ENCODE measurements around the gene KCNK3. TPM values are rescaled to one million over a fixed set of nuclear protein-coding genes. Genes with fewer than 3 reads are reported as not detected.

Gene KCNK3
- total RNA-seq, 4 donors from 2014 or later = 0.76 to 1.6 (median 0.94) TPM

- Histone ChIP-seq H3K27ac (no peak overlapping the region), H3K36me3 (no peaks in the 10 kb centered on the region), H3K4me1 (peaks cover 0 to 17% (median 2%) of the 10 kb centered on the region in 4 donors), H3K9me3 (no peaks in the 10 kb centered on the region), H3K4me3 (no peak overlapping the region), H3K27me3 (no peaks in the 10 kb centered on the region)
- TF ChIP-seq, protein P1, sequence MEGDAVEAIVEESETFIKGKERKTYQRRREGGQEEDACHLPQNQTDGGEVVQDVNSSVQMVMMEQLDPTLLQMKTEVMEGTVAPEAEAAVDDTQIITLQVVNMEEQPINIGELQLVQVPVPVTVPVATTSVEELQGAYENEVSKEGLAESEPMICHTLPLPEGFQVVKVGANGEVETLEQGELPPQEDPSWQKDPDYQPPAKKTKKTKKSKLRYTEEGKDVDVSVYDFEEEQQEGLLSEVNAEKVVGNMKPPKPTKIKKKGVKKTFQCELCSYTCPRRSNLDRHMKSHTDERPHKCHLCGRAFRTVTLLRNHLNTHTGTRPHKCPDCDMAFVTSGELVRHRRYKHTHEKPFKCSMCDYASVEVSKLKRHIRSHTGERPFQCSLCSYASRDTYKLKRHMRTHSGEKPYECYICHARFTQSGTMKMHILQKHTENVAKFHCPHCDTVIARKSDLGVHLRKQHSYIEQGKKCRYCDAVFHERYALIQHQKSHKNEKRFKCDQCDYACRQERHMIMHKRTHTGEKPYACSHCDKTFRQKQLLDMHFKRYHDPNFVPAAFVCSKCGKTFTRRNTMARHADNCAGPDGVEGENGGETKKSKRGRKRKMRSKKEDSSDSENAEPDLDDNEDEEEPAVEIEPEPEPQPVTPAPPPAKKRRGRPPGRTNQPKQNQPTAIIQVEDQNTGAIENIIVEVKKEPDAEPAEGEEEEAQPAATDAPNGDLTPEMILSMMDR (IDR thresholded peaks at IDR 0.05) = no peak
- no peak for TF ChIP-seq POLR2A (IDR thresholded peaks at IDR 0.05)
- no peak for DNase-seq
Measured at GRCh38 chr2:26716340-26716739, 23.8 kb downstream of the KCNK3 start.

GRCh38 chr2:26716769-26717168 is 24.2 kb downstream of the KCNK3 start:
- H3K4me3 ChIP-seq = no peak overlapping the region

DNA sequence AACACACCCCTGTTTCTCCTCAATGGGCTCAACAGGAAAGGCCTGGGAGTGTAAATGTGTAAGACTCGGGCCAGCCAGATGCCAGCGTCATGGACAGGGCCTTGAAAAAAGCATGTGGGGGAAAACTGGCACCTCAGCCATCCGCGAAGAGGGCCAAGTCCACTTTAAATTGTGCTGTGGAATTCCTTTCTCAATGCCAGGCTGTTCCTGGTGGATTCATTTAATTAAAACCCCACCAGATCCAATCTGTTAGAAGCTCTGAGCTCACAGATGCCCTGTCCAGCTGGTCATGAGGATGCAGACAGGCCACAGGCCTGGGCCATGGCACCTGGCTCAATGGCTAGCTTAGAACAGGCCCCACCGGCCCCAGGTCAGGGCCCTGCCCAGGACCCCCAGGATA is 24.8 kb downstream of the KCNK3 start:
- DNase-seq = no peak
- no peaks in the 10 kb centered on the region for H3K9me3 ChIP-seq
- no peaks in the 10 kb centered on the region for H3K36me3 ChIP-seq
- H3K4me3 ChIP-seq = no peak overlapping the region
- H3K27ac ChIP-seq = no peak overlapping the region
- H3K4me1 ChIP-seq = peaks cover 0 to 23% (median 3%) of the 10 kb centered on the region in 4 donors
- TF ChIP-seq, protein P1 (IDR thresholded peaks at IDR 0.05) = no peak
- TF ChIP-seq POLR2A (IDR thresholded peaks at IDR 0.05) = no peak
- H3K27me3 ChIP-seq = no peaks in the 10 kb centered on the region

More at GRCh38 chr2:26716769-26717168, 24.2 kb downstream of the KCNK3 start:
- Histone ChIP-seq H3K4me1 (peaks cover 0 to 21% (median 3%) of the 10 kb centered on the region in 4 donors), H3K27me3 (no peaks in the 10 kb centered on the region), H3K27ac (no peak overlapping the region), H3K36me3 (no peaks in the 10 kb centered on the region), H3K9me3 (no peaks in the 10 kb centered on the region)
- TF ChIP-seq POLR2A (IDR thresholded peaks at IDR 0.05) = no peak
- TF ChIP-seq, protein P1 (IDR thresholded peaks at IDR 0.05) = no peak
- no peak for DNase-seq

DNA sequence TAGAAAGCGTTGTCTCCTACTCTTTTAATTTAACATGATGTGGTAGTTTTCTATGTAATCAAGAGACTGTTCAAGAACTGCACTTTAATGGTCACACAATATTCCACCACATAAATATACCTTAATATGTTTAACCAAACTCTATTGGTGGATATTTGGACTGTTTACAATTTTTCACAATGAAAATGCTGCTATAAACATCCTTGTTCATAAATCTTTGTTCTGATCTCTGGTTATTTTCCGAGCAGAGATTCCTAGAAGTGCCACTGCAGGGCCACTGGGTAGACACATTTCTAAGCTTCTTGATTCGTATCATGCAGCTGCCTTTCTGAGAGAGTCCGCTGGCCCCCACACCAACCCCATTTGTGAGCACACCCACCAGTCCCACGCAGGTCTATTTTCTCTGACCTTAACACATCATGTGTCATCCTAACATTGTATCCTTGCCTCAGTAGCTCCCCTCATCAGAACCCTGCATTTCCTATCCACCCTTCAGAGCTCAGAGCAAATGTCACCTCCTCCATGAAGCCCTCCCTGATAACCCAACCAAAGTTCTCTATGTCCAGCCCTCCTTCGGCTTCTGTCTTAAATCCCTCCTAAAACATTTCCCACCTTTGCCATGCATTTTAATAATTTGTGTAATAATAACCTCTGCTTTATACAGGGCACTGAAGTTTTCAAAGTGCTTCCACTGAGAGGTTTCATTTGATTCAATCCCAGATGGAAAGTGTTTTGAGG is 26.6 kb downstream of the KCNK3 start:
- H3K36me3 ChIP-seq = no peaks in the 10 kb centered on the region
- H3K27ac ChIP-seq = no peak overlapping the region
- H3K9me3 ChIP-seq = no peaks in the 10 kb centered on the region
- H3K4me1 ChIP-seq = peaks cover 0 to 28% (median 3%) of the 10 kb centered on the region in 4 donors
- H3K27me3 ChIP-seq = no peaks in the 10 kb centered on the region
- DNase-seq = no peak
- H3K4me3 ChIP-seq = no peak overlapping the region
- TF ChIP-seq, protein P1 (IDR thresholded peaks at IDR 0.05) = no peak
- no peak for TF ChIP-seq POLR2A (IDR thresholded peaks at IDR 0.05)

DNA sequence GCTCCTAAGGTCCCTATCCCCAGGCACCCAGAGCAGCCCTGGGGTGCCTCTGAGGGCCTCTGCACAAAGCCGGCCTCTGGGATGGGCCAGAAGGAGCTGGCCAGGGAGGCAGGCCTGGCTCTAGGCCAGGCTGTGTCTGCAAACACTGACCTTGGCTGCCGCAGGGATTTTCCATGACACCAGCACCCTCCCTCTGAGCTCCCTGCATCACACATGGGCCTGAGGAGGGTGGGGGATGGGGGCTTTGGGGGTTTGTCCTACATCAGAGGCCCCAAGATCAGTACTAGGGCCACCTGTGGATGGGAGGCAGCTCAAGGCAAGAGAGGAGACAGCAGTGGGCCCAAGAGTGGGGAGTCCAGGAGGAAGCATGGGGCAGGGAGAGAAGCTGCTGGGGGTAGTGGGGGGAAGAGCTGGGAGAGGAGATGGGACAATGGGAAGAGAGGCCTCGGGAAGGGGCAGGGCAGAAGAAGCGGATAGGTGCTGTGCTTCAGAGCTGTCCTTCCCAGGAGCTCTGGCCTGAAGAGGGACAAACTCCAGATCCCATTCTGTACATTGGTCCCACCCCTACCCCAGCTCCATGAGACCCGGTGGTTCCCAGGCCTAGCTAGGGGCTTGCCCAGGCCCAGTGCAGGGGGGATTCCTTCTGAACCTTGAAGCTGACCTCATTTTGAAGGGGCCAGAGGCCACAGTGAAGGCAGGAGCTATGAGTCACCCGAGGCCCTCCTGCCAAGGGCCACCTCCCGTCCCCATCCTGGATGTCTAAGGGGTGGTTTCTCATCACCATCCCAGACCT is 28.0 kb downstream of the KCNK3 start:
- TF ChIP-seq, protein P1 (IDR thresholded peaks at IDR 0.05) = no peak
- TF ChIP-seq POLR2A (IDR thresholded peaks at IDR 0.05) = no peak
- peaks cover 0 to 42% (median 3%) of the 10 kb centered on the region in 4 donors for H3K4me1 ChIP-seq
- DNase-seq = peak in 2 of 3 donors; percentile 36 to 74
- H3K27me3 ChIP-seq = no peaks in the 10 kb centered on the region
- no peak overlapping the region for H3K4me3 ChIP-seq
- H3K27ac ChIP-seq = peak overlapping the region in 3 of 4 donors; percentile 40 to 72 (median 50)
- no peaks in the 10 kb centered on the region for H3K9me3 ChIP-seq
- H3K36me3 ChIP-seq = no peaks in the 10 kb centered on the region
